GM12864 (cell line): ENCODE results near the gene RNASEH2A.
"Not testable (repeated sequence)": the region's sequence is repeated elsewhere in the genome, so short reads cannot be mapped to it uniquely, and the experiment has no call there.

Experiments
- DNase-seq: peaks from one replicate; pipeline ENCODE4 v3.0.0-alpha.2; 2011; ENCODE audit warnings: low read depth
- H3K4me3 ChIP-seq: 2 replicates; pipeline ENCODE4 v1.5.1; 2011; ENCODE audit warnings: mild to moderate bottlenecking, low read depth, low read length, control low read depth
- CTCF ChIP-seq: IDR thresholded peaks from 2 replicates; pipeline ENCODE4 v1.5.1; 2011; ENCODE audit warnings: low read depth, mild to moderate bottlenecking, moderate library complexity, low read length, control low read depth, inconsistent platforms; ENCODE audit errors: missing control alignments

The RNASEH2A gene

GRCh38 chr19:12794196-12794941, 12.0 kb upstream of the RNASEH2A start:
- peak overlapping the region; percentile 89 for H3K4me3 ChIP-seq
- no peak for DNase-seq
- TF ChIP-seq CTCF: no peak

GRCh38 chr19:12794971-12795381, 11.4 kb upstream of the RNASEH2A start:
- no peak for DNase-seq
- TF ChIP-seq CTCF: no peak
- H3K4me3 ChIP-seq: no peak overlapping the region

GRCh38 chr19:12796146-12797071, 10.0 kb upstream of the RNASEH2A start:
- no peak overlapping the region for H3K4me3 ChIP-seq
- peak; percentile 99 for TF ChIP-seq CTCF
- DNase-seq: no peak

GRCh38 chr19:12797141-12797587, 9.2 kb upstream of the RNASEH2A start:
- DNase-seq: no peak
- TF ChIP-seq CTCF: no peak
- H3K4me3 ChIP-seq: no peak overlapping the region

GRCh38 chr19:12797607-12798006, 8.8 kb upstream of the RNASEH2A start:
- not testable (repeated sequence) for DNase-seq, H3K4me3 ChIP-seq

- 0 out of 2 replicates have a peak overlapping the region, but pooled peaks have one; percentile 77 for H3K4me3 ChIP-seq
- no peak for DNase-seq
- TF ChIP-seq CTCF: no peak
These were observed 6.5 kb upstream of the RNASEH2A start for GRCh38 chr19:12799742-12800465.

- no peak for DNase-seq
- no peak for TF ChIP-seq CTCF
- peak overlapping the region; percentile 77 for H3K4me3 ChIP-seq
These were observed 6.0 kb upstream of the RNASEH2A start for GRCh38 chr19:12800466-12800770.
